HTERT RPE-1 (cell line): Measurements from ENCODE around the gene THEMIS2.
"Not testable (repeated sequence)": the region's sequence is repeated elsewhere in the genome, so short reads cannot be mapped to it uniquely, and the experiment has no call there.

Source experiments
- in situ Hi-C: fragments of 300-500 bp; cut with MboI; formaldehyde crosslinking; loops from 4 replicates; pipeline ENCODE4 v1.14.3; 2020; ENCODE audit warnings: low sequenced_read_pairs

The THEMIS2 gene

GRCh38 chr1:27872059-27872801, at the start of gene THEMIS2:
TSS of gene THEMIS2 (plus strand) at chr1:27872544. CDS start at chr1:27872572, 28 bp downstream.
- in situ Hi-C loops = no loop called here

DNA sequence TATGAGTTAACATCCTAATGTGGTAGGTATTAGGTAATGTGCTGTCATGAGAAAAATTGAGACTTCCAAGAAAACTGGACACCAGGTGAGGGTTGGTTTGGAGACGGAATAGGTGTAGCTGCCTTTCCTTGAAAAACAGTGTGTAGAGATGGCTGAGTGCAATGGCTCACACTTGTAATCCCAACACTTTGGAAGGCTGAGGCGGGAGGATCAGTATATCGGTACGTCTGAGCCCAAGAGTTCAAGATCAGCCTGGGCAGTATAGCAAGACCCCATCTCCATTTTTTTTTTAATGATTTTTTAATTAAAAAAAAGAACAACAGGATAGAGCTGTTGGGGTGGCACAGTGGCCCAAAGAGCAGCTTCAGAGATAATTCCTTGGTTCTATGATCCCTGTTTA, 48.6 kb upstream of the THEMIS2 start:
- in situ Hi-C loops = no loop called here

GRCh38 chr1:27824411-27824810, 47.9 kb upstream of the THEMIS2 start:
- in situ Hi-C loops = no loop called here

GRCh38 chr1:27829339-27829960, 42.9 kb upstream of the THEMIS2 start:
- in situ Hi-C loops = not testable (repeated sequence)

GRCh38 chr1:27830621-27831440, 41.5 kb upstream of the THEMIS2 start, which contains the start of gene PPP1R8:
TSS of gene PPP1R8 (plus strand) at chr1:27830782. CDS start at chr1:27830836, 54 bp downstream.
- in situ Hi-C loops = no loop called here

- in situ Hi-C loops = no loop called here
These were observed 40.6 kb upstream of the THEMIS2 start for GRCh38 chr1:27831568-27832410.

DNA sequence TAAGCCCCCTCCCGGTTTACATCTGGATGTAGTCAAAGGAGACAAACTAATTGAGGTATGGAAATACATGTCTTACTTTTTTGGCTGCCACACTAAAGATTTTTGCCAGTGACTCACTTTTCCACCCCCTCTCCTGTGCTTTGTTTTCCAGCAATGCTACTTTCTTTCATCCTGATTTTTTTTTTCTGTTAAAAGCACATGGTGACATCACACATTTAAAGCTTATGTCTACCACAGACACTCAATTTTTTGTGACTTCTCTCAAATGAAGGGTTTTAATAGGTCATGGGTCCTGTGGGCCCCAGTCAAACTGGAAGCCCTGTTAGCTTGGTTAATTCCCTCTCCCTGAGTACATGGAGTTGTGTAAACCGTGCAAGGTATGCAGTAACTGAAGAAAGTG, 39.6 kb upstream of the THEMIS2 start:
- in situ Hi-C loops = no loop called here

DNA sequence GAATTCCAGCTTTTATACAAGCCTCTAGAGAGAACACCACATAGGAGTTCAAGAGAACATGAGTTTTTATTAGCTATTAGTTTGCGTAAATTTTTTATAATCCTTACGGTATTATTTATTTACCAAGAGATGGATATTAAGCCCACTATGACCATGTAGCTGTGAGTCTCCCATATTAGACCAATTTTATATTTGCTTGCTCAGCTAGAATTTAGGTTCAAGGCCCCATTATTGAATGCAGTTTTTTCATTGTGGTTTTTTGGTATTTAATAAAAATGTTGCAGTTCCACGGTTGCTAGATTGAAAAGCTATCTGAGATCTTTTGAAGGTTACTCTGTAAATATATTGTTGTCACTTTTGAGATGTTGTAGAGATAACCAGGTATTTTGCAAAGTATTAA, 38.9 kb upstream of the THEMIS2 start:
- in situ Hi-C loops = no loop called here

DNA sequence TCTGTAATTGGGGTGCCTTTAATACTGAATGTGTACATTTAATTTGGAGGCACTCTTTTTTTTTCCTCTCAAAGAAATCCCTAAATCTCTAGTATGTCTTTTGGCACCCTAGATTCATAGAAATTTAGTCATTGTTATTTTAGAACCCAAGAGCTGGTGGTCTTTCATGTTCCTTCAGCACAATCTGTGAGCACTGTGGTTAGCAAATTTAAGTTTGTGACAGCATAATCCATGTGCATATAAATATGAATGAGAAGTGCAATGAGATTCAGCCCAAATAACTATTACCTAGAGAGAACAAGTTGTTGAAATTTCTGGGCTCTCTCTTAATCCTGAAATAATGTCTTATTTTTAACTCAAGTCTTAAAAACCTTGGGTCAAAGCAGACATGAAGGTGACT, 37.3 kb upstream of the THEMIS2 start:
- in situ Hi-C loops = no loop called here

DNA sequence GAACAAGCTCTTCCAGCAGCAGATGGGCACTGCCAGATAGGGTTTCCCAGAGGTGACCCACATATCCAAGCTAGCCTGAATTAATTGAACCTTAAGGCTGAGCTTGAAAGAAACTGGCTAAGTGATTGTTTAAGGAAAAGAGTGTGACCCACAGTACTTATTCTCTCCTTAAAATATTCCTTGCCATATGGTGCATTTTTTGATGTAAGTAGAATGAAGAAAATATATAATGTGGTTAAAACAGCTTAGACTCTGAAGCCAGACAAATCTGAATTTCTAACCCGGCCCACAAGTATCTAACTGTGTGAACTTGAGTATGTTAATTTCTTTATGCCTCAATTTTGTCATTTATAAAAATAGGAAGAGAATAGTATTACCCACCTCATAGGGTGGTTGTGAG, 36.8 kb upstream of the THEMIS2 start:
- in situ Hi-C loops = no loop called here

DNA sequence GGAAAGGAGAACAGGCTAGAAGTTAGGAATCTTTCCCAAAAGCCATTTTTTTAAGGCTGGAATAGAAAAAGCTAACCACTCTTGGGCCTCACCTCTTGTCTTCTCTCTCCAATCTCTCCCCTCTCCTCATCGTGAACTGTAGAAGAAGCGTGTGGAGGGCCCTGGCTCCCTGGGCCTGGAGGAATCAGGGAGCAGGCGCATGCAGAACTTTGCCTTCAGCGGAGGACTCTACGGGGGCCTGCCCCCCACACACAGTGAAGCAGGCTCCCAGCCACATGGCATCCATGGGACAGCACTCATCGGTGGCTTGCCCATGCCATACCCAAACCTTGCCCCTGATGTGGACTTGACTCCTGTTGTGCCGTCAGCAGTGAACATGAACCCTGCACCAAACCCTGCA, 22.4 kb upstream of the THEMIS2 start:
- in situ Hi-C loops = no loop called here

DNA sequence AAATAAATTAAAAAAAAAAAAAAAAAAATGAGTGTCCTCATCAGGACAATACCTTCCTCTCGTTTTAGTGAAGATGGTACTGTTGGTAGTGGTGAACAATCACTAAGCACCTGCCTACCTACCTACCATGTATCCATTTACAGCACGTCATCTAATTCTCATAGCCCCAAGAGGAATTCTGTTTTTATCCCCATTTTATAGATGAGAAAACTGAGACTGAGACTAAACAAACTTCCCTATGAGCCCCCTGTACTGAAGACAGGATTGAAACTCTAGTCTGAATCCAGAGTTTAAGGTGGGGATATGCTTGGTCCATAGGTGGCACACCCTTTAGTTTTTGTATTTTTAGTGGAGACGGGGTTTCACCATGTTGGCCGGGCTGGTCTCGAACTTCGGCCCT, 17.3 kb upstream of the THEMIS2 start:
- in situ Hi-C loops = no loop called here

GRCh38 chr1:27856561-27857343, 15.6 kb upstream of the THEMIS2 start:
- in situ Hi-C loops = no loop called here

DNA sequence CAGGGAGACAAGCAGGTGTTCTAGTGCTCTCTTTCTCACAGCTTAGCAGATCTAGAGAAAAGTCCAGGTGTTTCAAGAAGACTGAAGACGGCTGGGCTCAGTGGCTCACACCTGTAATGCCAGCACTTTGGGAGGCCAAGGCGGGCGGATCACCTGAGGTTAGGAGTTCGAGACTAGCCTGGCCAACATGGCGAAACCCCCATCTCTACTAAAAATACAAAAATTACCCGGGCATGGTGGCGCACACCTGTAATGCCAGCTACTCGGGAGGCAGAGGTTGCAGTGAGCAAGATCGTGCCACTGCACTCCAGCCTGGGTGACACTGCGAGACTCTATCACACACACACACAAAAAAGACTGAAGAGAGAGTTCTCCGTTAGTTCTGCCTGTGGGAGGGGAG, 14.8 kb upstream of the THEMIS2 start:
- in situ Hi-C loops = not testable (repeated sequence)

DNA sequence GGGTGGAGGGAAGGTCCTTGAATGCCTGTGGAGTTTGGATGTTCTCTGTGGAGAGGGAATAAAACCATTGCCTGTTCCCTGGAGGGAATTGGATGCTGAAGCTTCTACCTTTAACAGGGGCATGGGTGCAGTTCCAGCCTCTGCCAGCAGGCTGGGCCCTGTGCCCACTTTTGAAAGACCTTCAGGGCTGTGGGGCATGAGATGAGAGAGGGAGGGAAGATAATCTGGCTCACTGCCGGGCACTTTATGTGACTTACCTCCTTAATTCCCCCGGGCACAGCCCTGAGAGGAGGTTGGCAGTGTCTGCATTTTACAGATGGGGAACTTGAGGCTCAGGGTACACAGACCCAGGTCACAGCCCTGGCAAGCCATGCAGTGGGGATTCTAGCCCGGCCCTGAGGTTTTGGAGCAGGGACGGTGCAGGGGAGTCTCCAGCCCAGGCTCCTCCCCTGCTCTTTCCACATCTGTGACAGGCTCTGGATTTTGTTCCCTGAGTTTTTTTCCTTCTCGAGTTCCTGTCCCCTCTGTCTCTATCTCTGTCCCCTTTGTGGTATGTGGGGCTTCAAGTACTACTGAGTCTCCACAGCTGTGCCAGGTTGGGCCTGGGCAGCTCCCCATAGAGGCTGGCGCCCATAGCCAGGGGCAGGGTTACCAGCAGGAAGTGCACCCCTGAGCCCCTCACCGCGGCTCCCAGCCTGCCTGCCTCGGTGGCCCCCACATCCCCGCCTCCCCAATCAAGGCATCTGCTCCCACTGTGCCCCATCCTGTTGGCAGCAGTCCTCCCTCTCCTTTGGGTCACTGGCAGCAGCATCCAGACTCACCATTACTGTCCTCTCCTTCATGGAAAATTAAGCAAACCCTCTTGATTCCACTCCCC, 14.0 kb upstream of the THEMIS2 start:
- in situ Hi-C loops = no loop called here

DNA sequence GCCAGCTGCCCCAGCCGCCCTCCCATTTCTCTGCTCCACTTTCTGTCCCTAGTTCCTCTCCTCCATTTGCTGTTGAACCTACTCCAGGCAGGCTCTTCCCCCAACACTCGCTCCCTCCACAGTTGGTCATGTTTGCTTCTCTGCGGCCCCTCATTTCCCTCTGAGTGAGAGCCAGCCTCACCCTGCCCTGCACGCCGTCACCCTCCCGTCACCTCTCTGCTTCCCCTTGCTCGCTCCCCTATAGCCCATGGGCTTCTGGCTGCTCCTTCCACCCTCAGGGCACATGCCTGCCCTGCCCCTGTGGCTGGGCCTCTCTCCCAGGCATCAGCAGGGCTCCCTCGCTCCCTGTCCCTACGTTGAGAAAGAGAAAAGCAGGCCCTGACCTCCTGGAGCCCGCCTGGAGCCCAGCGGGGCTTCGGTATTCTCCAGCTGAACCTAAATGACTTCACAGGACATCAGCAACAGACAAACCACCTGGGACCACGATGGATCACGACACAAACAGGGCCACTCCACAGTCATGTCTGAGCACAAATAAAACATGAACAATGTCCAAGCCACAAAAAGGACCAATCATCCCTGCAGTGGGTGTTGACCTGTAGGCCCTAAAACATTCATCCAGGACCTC, 13.3 kb upstream of the THEMIS2 start:
- in situ Hi-C loops = no loop called here

DNA sequence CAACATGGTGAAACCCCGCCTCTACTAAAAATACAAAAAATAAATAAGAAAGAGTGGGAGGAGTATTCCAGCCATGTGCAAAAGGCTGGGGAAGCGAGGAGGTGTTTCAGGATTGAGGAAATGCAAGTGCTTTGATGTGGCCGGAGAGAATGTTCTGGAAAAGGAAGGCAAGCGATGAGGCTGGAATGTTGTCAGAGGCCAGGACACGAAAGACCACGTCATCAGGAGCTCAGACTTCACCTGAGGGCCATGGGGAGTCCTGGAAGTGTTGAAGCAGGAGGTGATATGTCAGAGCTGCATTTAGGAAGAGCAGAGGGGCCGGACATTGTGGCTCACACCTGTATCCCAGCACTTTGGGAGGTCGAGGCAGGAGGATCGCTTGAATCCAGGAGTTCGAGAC, 10.9 kb upstream of the THEMIS2 start:
- in situ Hi-C loops = no loop called here

- in situ Hi-C loops = no loop called here
These were observed 10.3 kb upstream of the THEMIS2 start for GRCh38 chr1:27862004-27862403.
